Smooth muscle cell (in vitro differentiated cells): ENCODE data around the gene FIGLA. TPM values are rescaled to one million over a fixed set of nuclear protein-coding genes. Genes with fewer than 3 reads are reported as not detected.

ENCODE experiments used
- DNase-seq: peaks from one replicate; lab custom pipeline; 2025; ENCODE audit not compliant: unreplicated experiment; lab: John Stamatoyannopoulos, UW
- H2AFZ ChIP-seq: fragments of 200-600 bp; sonication (generic); 2 replicates; pipeline ENCODE4 v1.6.0; 2016; ENCODE audit warnings: antibody characterized with exemption, low read depth, mild to moderate bottlenecking
- H3F3A ChIP-seq: fragments of 200-600 bp; sonication (generic); 2 replicates; pipeline ENCODE4 v1.6.0; 2017; ENCODE audit warnings: antibody characterized with exemption, low read depth
- H3K27ac ChIP-seq: fragments of 200-600 bp; sonication (generic); 2 replicates; pipeline ENCODE4 v1.5.1; 2016; ENCODE audit warnings: low read depth, mild to moderate bottlenecking
- H3K27me3 ChIP-seq: fragments of 200-600 bp; sonication (generic); 2 replicates; pipeline ENCODE4 v1.6.1; 2016; ENCODE audit warnings: low read depth, mild to moderate bottlenecking
- H3K36me3 ChIP-seq: fragments of 200-600 bp; sonication (generic); 2 replicates; pipeline ENCODE4 v1.5.1; 2016; ENCODE audit warnings: low read depth
- H3K4me1 ChIP-seq: fragments of 200-600 bp; sonication (generic); 2 replicates; pipeline ENCODE4 v1.5.1; 2016; ENCODE audit warnings: low read depth
- H3K4me2 ChIP-seq: fragments of 200-600 bp; sonication (generic); 2 replicates; pipeline ENCODE4 v1.6.0; 2016; ENCODE audit warnings: mild to moderate bottlenecking
- H3K4me3 ChIP-seq: fragments of 200-600 bp; sonication (generic); 2 replicates; pipeline ENCODE4 v1.5.1; 2016; ENCODE audit warnings: mild to moderate bottlenecking
- H3K79me2 ChIP-seq: fragments of 200-600 bp; sonication (generic); 2 replicates; pipeline ENCODE4 v1.6.0; 2016; ENCODE audit warnings: low read depth, mild to moderate bottlenecking
- H3K9ac ChIP-seq: fragments of 200-600 bp; sonication (generic); 2 replicates; pipeline ENCODE4 v1.6.0; 2016; ENCODE audit warnings: low read depth
- H3K9me3 ChIP-seq: fragments of 200-600 bp; sonication (generic); replicated peaks from 2 replicates; pipeline ENCODE4 v1.5.1; 2016; ENCODE audit warnings: low read depth
- H4K20me1 ChIP-seq: fragments of 200-600 bp; sonication (generic); 2 replicates; pipeline ENCODE4 v1.6.0; 2016; ENCODE audit warnings: low read depth
- CTCF ChIP-seq: fragments of 200-600 bp; sonication (generic); IDR thresholded peaks from 2 replicates; pipeline ENCODE4 v1.5.1; 2017; ENCODE audit warnings: borderline replicate concordance, mild to moderate bottlenecking, antibody characterized with exemption; ENCODE audit not compliant: insufficient read depth, poor library complexity, severe bottlenecking
- whole genome bisulfite sequencing: methylation state at CpG from one replicate; pipeline ENCODE4 v1.1.7; 2016; ENCODE audit warnings: low lambda C conversion rate; 5-methylcytosine and 5-hydroxymethylcytosine counted together
- polyA plus RNA-seq: library from polyadenylated mRNA; unstranded; fragments of >200 nt; fragmentation: Nextera tagmentation; extraction: Ambion mirVana; gene quantifications from 2 replicates; pipeline ENCODE4 v1.2.1, GENCODE V29; 2016
- total RNA-seq: library from RNA; depleted of rRNA; stranded (reverse); fragments of >200 nt; gene quantifications from 2 replicates; pipeline ENCODE4 v1.2.3, GENCODE V29; 2014

Gene FIGLA
- total and polyA plus RNA-seq, 2 experiments from 2014 or later: not detected

GRCh38 chr2:70826696-70827350 lies 36.4 kb upstream of the FIGLA start:
- H3K9ac ChIP-seq: no peak overlapping the region
- H3K36me3 ChIP-seq: no peaks in the 10 kb centered on the region
- TF ChIP-seq CTCF: no peak
- no peaks in the 10 kb centered on the region for H3K79me2 ChIP-seq
- H3K4me3 ChIP-seq: no peak overlapping the region
- 82% methylated on average over 4 of the region's 4 CpGs for WGBS
- H3K9me3 ChIP-seq: no peaks in the 10 kb centered on the region
- no peaks in the 10 kb centered on the region for H4K20me1 ChIP-seq
- no peak overlapping the region for H3K27ac ChIP-seq
- DNase-seq: no peak
- no peak overlapping the region for H3K4me2 ChIP-seq
- no peaks in the 10 kb centered on the region for H3F3A ChIP-seq
- no peak overlapping the region for H2AFZ ChIP-seq
- H3K4me1 ChIP-seq: no peaks in the 10 kb centered on the region
- peaks cover 12% of the 10 kb centered on the region for H3K27me3 ChIP-seq

GRCh38 chr2:70823249-70823648 lies 32.8 kb upstream of the FIGLA start:
- H3K4me2 ChIP-seq: no peak overlapping the region
- WGBS: 87% methylated on average over 5 of the region's 5 CpGs
- no peaks in the 10 kb centered on the region for H3K36me3 ChIP-seq
- no peak for DNase-seq
- H3K4me3 ChIP-seq: no peak overlapping the region
- H3F3A ChIP-seq: no peaks in the 10 kb centered on the region
- no peak overlapping the region for H3K27ac ChIP-seq
- peaks cover 28% of the 10 kb centered on the region for H3K27me3 ChIP-seq
- H4K20me1 ChIP-seq: no peaks in the 10 kb centered on the region
- H2AFZ ChIP-seq: no peak overlapping the region
- no peaks in the 10 kb centered on the region for H3K9me3 ChIP-seq
- TF ChIP-seq CTCF: no peak
- H3K9ac ChIP-seq: no peak overlapping the region
- no peaks in the 10 kb centered on the region for H3K79me2 ChIP-seq
- H3K4me1 ChIP-seq: no peaks in the 10 kb centered on the region

- Histone ChIP-seq H3K4me3 (no peak overlapping the region), H3K4me1 (no peaks in the 10 kb centered on the region), H3K36me3 (no peaks in the 10 kb centered on the region), H3K9me3 (no peaks in the 10 kb centered on the region), H4K20me1 (no peaks in the 10 kb centered on the region), H3F3A (no peaks in the 10 kb centered on the region), H3K4me2 (no peak overlapping the region), H3K27ac (no peak overlapping the region), H3K79me2 (no peaks in the 10 kb centered on the region), H3K9ac (no peak overlapping the region), H3K27me3 (peaks cover 29% of the 10 kb centered on the region), H2AFZ (no peak overlapping the region)
- no peak for TF ChIP-seq CTCF
- WGBS: 98% methylated on average over 8 of the region's 8 CpGs
- no peak for DNase-seq
These were observed 32.4 kb upstream of the FIGLA start for GRCh38 chr2:70822843-70823242.

GRCh38 chr2:70820499-70820898 lies 30.1 kb upstream of the FIGLA start, which contains the start of gene CLEC4F:
Gene CLEC4F (minus strand): TSS chr2:70820599. CDS start chr2:70820523, 76 bp downstream.
- Histone ChIP-seq H3F3A (no peaks in the 10 kb centered on the region), H3K4me3 (no peak within 1 kb of the TSS), H3K36me3 (no peaks in the 10 kb centered on the region), H3K27ac (no peak within 1 kb of the TSS), H3K9me3 (no peaks in the 10 kb centered on the region), H3K9ac (no peak within 1 kb of the TSS), H3K27me3 (peaks cover 42% of the 10 kb centered on the region), H4K20me1 (no peaks in the 10 kb centered on the region), H3K79me2 (no peaks in the 10 kb centered on the region), H2AFZ (no peak within 1 kb of the TSS), H3K4me1 (no peaks in the 10 kb centered on the region), H3K4me2 (no peak within 1 kb of the TSS)
- WGBS: 58% methylated on average over 7 of the region's 7 CpGs
- TF ChIP-seq CTCF: no peak
- no peak for DNase-seq
